H9 (cell line): Measurements from ENCODE around the gene CSMD2. TPM values are rescaled to one million over a fixed set of nuclear protein-coding genes. Genes with fewer than 3 reads are reported as not detected.

ENCODE experiments used
- DNase-seq: peaks from one replicate; pipeline ENCODE4 v3.0.0-alpha.2; 2017
- H2AFZ ChIP-seq: one replicate; pipeline ENCODE4 v1.6.1; 2013; ENCODE audit warnings: mild to moderate bottlenecking, low read length, control low read depth, moderate library complexity
- H2AK5ac ChIP-seq: 2 replicates; pipeline ENCODE4 v1.6.1; 2013; ENCODE audit warnings: low read length, control low read depth, mixed read lengths; ENCODE audit not compliant: insufficient read length
- H2BK120ac ChIP-seq: one replicate; pipeline ENCODE4 v1.6.1; 2013; ENCODE audit warnings: low read depth, mild to moderate bottlenecking, low read length, control low read depth, inconsistent platforms; ENCODE audit not compliant: poor library complexity, severe bottlenecking
- H2BK12ac ChIP-seq: 2 replicates; pipeline ENCODE4 v1.6.1; 2013; ENCODE audit warnings: low read length, control low read depth, mixed read lengths, low read depth; ENCODE audit not compliant: insufficient read length
- H2BK15ac ChIP-seq: 2 replicates; pipeline ENCODE4 v1.6.1; 2013; ENCODE audit warnings: low read depth, low read length, control low read depth
- H2BK20ac ChIP-seq: one replicate; pipeline ENCODE4 v1.6.1; 2013; ENCODE audit warnings: low read depth, mild to moderate bottlenecking, low read length, control low read depth, inconsistent platforms; ENCODE audit not compliant: poor library complexity, severe bottlenecking
- H2BK5ac ChIP-seq: 2 replicates; pipeline ENCODE4 v1.6.1; 2013; ENCODE audit warnings: low read length, control low read depth, mixed read lengths; ENCODE audit not compliant: insufficient read length
- H3K14ac ChIP-seq: 2 replicates; pipeline ENCODE4 v1.6.1; 2013; ENCODE audit warnings: low read length, control low read depth; ENCODE audit not compliant: insufficient read depth
- H3K18ac ChIP-seq: 2 replicates; pipeline ENCODE4 v1.6.1; 2013; ENCODE audit warnings: low read depth, mild to moderate bottlenecking, mixed read lengths, low read length, control low read depth; ENCODE audit not compliant: insufficient read length
- H3K23ac ChIP-seq: 2 replicates; pipeline ENCODE4 v1.6.1; 2013; ENCODE audit warnings: low read length, control low read depth, mixed read lengths, low read depth; ENCODE audit not compliant: insufficient read length
- H3K23me2 ChIP-seq: 2 replicates; pipeline ENCODE4 v1.6.1; 2013; ENCODE audit warnings: low read depth, mild to moderate bottlenecking, mixed read lengths, low read length, control low read depth; ENCODE audit not compliant: insufficient read length, poor library complexity, severe bottlenecking
- H3K27ac ChIP-seq: 2 replicates; pipeline ENCODE4 v1.5.1; 2013; ENCODE audit warnings: low read length, control low read depth, mixed read lengths, low read depth; ENCODE audit not compliant: insufficient read length
- H3K27me3 ChIP-seq: 2 replicates; pipeline ENCODE4 v1.6.1; 2013; ENCODE audit warnings: low read length, control low read depth, inconsistent platforms; ENCODE audit not compliant: insufficient read depth
- H3K4ac ChIP-seq: 2 replicates; pipeline ENCODE4 v1.6.1; 2013; ENCODE audit warnings: low read depth, mild to moderate bottlenecking, control low read depth, inconsistent platforms, low read length, moderate library complexity
- H3K4me1 ChIP-seq: 2 replicates; pipeline ENCODE4 v1.6.1; 2013; ENCODE audit warnings: low read length, control low read depth, inconsistent platforms; ENCODE audit not compliant: insufficient read depth
- H3K4me2 ChIP-seq: 2 replicates; pipeline ENCODE4 v1.6.1; 2013; ENCODE audit warnings: low read length, control low read depth, mixed read lengths; ENCODE audit not compliant: insufficient read length, insufficient read depth
- H3K56ac ChIP-seq: 2 replicates; pipeline ENCODE4 v1.6.1; 2013; ENCODE audit warnings: low read depth, mild to moderate bottlenecking, mixed read lengths, low read length, control low read depth; ENCODE audit not compliant: insufficient read length
- H3K79me1 ChIP-seq: 2 replicates; pipeline ENCODE4 v1.6.1; 2013; ENCODE audit warnings: low read depth, mild to moderate bottlenecking, moderate library complexity, low read length, control low read depth, inconsistent platforms; ENCODE audit not compliant: insufficient read depth, poor library complexity, severe bottlenecking
- H3K79me2 ChIP-seq: 2 replicates; pipeline ENCODE4 v1.6.1; 2013; ENCODE audit warnings: low read length, control low read depth, inconsistent platforms; ENCODE audit not compliant: insufficient read depth
- H3K9ac ChIP-seq: 2 replicates; pipeline ENCODE4 v1.6.1; 2013; ENCODE audit warnings: low read length, control low read depth, mixed read lengths; ENCODE audit not compliant: insufficient read length; ENCODE audit errors: extremely low read depth
- H3K9me3 ChIP-seq: one replicate; pipeline ENCODE4 v1.6.1; 2013; ENCODE audit warnings: low read depth, low read length, inconsistent platforms; ENCODE audit not compliant: control insufficient read depth
- H3T11ph ChIP-seq: one replicate; pipeline ENCODE4 v1.6.1; 2013; ENCODE audit warnings: mild to moderate bottlenecking, low read length, control low read depth, inconsistent platforms
- H4K20me1 ChIP-seq: one replicate; pipeline ENCODE4 v1.6.1; 2013; ENCODE audit not compliant: control insufficient read depth, insufficient read length, insufficient read depth
- H4K5ac ChIP-seq: 2 replicates; pipeline ENCODE4 v1.6.1; 2013; ENCODE audit warnings: low read depth, mild to moderate bottlenecking, mixed read lengths, low read length, control low read depth; ENCODE audit not compliant: insufficient read length
- H4K8ac ChIP-seq: replicated peaks from 2 replicates; pipeline ENCODE4 v1.6.1; 2013; ENCODE audit warnings: low read length, control low read depth, mixed read lengths, low read depth; ENCODE audit not compliant: insufficient read length
- H4K91ac ChIP-seq: 2 replicates; pipeline ENCODE4 v1.6.1; 2013; ENCODE audit warnings: low read depth, mild to moderate bottlenecking, moderate library complexity, mixed read lengths, low read length, control low read depth; ENCODE audit not compliant: insufficient read length
- H3K27ac Mint-ChIP-seq, 3 experiments: 2 replicates in 2 of 3; 3 replicates in 1 of 3; pipeline ENCODE4 v1.8.0; 2020 to 2021; ENCODE audit warnings: mixed read lengths in 3 of 3, mild to moderate bottlenecking in 1 of 3, moderate library complexity in 1 of 3
- H3K27me3 Mint-ChIP-seq: 2 replicates; pipeline ENCODE4 v1.8.0; 2021; ENCODE audit warnings: low read depth, mild to moderate bottlenecking, moderate library complexity, mixed read lengths
- H3K36me3 Mint-ChIP-seq, 3 experiments: 2 replicates in 2 of 3; 3 replicates in 1 of 3; pipeline ENCODE4 v1.8.0; 2020 to 2021; ENCODE audit warnings: low read depth in 3 of 3, mixed read lengths in 3 of 3; ENCODE audit not compliant: insufficient read depth in 1 of 3
- H3K4me1 Mint-ChIP-seq, 2 experiments: 2 replicates each; pipeline ENCODE4 v1.8.0; 2020; ENCODE audit warnings: mixed read lengths in 2 of 2
- H3K4me3 Mint-ChIP-seq, 2 experiments: 2 replicates in 1 of 2; 3 replicates in 1 of 2; pipeline ENCODE4 v1.8.0; 2020 to 2021; ENCODE audit warnings: mild to moderate bottlenecking in 2 of 2, mixed read lengths in 2 of 2, moderate library complexity in 1 of 2
- H3K9me3 Mint-ChIP-seq, 2 experiments: 2 replicates in 1 of 2; 3 replicates in 1 of 2; pipeline ENCODE4 v1.8.0; 2020; ENCODE audit warnings: mild to moderate bottlenecking in 2 of 2, mixed read lengths in 2 of 2, moderate library complexity in 1 of 2
- CTCF ChIP-seq: fragments of 200-600 bp; sonication (generic); conservative IDR thresholded peaks from 3 replicates; pipeline ENCODE4 v1.8.0; 2021; ENCODE audit warnings: antibody characterized with exemption, mild to moderate bottlenecking
- WGBS: extraction: QIAGEN DNeasy Blood & Tissue Kit; methylation state at CpG from one replicate; pipeline ENCODE4 v1.1.7; 2013; ENCODE audit warnings: missing lambda C conversion rate, low lambda C conversion rate, mixed read lengths; ENCODE audit not compliant: insufficient read length; ENCODE audit errors: extremely low coverage; 5-methylcytosine and 5-hydroxymethylcytosine counted together
- total RNA-seq: library from RNA; stranded (reverse); gene quantifications from 2 replicates; pipeline ENCODE4 v1.2.1, GENCODE V29; 2021

Gene CSMD2
- total RNA-seq, 1 experiment from 2014 or later = 6.4 TPM

- no peak overlapping the region for H4K5ac ChIP-seq
Measured at GRCh38 chr1:33626801-33627200, 538.2 kb downstream of the CSMD2 start.

More at GRCh38 chr1:33626801-33627200, 538.2 kb downstream of the CSMD2 start:
- Histone ChIP-seq H2AFZ (no peak overlapping the region), H3K4me2 (no peak overlapping the region), H2BK5ac (no peak overlapping the region), H3K79me1 (no peaks in the 10 kb centered on the region), H2BK12ac (no peak overlapping the region), H2BK120ac (no peak overlapping the region), H3T11ph (no peak overlapping the region), H4K8ac (no peak overlapping the region), H3K23ac (no peak overlapping the region), H3K18ac (no peak overlapping the region), H3K14ac (no peak overlapping the region), H3K23me2 (no peaks in the 10 kb centered on the region), H3K4me1 (no peaks in the 10 kb centered on the region), H2BK15ac (no peak overlapping the region), H2AK5ac (no peak overlapping the region), H3K9me3 (no peaks in the 10 kb centered on the region), H3K27me3 (no peaks in the 10 kb centered on the region), H3K27ac (no peak overlapping the region), H3K79me2 (no peaks in the 10 kb centered on the region), H3K56ac (no peak overlapping the region), H4K91ac (no peak overlapping the region), H3K9ac (no peak overlapping the region), H2BK20ac (no peak overlapping the region), H3K4ac (no peak overlapping the region), H4K20me1 (no peaks in the 10 kb centered on the region)
- H3K9me3 Mint-ChIP-seq = no peaks in the 10 kb centered on the region
- H3K4me1 Mint-ChIP-seq = no peaks in the 10 kb centered on the region
- H3K27ac Mint-ChIP-seq = no peak overlapping the region; a peak in 1 of 7 replicates
- TF ChIP-seq CTCF = no peak
- WGBS = no CpG with 5 or more reads among the region's 4 CpGs
- no peaks in the 10 kb centered on the region; the same call in 1 of the 2 replicates for H3K27me3 Mint-ChIP-seq
- no peak for DNase-seq
- H3K36me3 Mint-ChIP-seq = peaks cover 0 to 16% (median 13%) of the 10 kb centered on the region in 3 experiments; a peak in 6 of 7 replicates
- H3K4me3 Mint-ChIP-seq = no peak overlapping the region
